ENCODE measurements around the gene LONP2.

LONP2 gene

DNA sequence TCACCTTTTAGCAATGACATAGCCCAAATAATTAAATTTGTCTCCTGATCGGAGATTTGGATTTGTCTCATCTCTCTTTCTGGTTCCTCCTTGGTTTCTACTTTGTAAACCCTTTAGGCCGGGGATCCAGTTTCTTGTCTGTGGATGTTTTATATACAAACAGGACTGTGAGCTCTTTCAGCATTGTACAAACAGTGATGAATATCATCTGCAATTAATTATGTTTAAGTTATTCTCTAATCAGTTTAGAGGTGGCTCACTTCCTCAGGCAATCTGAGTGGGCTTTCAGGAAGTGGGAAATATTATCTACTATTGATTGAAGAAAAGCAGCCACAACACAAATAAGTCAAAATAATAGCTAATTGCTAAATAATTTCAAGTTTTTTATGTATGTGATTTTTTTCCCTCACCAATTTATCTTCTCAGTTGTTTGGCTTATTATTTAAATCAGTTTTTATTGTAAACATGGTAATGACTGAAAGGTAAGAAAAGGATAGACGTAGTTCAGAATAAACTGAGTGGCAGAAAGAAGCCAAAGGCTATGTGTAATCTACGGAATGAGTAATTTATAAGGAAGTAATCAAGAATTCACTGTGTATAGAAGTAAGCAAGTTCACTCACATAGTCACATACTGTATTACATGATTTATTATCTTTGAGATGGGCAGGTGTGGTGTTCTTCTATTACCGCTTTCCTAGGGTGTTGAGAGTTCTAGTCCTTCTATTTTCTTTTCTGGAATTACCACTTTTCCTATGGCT, 6.6 kb downstream of the LONP2 start:
- no peak overlapping the region for H3K9ac ChIP-seq (ENCODE audit: low read length)
- peaks cover 54% of the 10 kb centered on the region for H3K79me2 ChIP-seq (ENCODE audit: low read length)
- no peak for TF ChIP-seq EZH2phosphoT487 (IDR thresholded peaks at IDR 0.05; ENCODE audit: low read depth)
- TF ChIP-seq CTCF (IDR thresholded peaks at IDR 0.05; ENCODE audit: low read depth, low read length) = no peak
- H4K20me1 ChIP-seq (ENCODE audit: insufficient read depth, low read length) = peaks cover 21% of the 10 kb centered on the region
- no peaks in the 10 kb centered on the region for H3K27me3 ChIP-seq (ENCODE audit: low read depth, low read length)
- H3K9me3 ChIP-seq (ENCODE audit: insufficient read depth, low read length) = no peaks in the 10 kb centered on the region
- H3K4me3 ChIP-seq (ENCODE audit: low read length) = no peak overlapping the region
- H3K27ac ChIP-seq (ENCODE audit: low read length) = no peak overlapping the region
- H3K36me3 ChIP-seq (replicated peaks; ENCODE audit: low read depth, low read length) = peaks cover 14% of the 10 kb centered on the region
- H3K4me2 ChIP-seq (ENCODE audit: low read length) = no peak overlapping the region
- H2AFZ ChIP-seq (ENCODE audit: low read depth, low read length) = no peak overlapping the region
- H3K4me1 ChIP-seq (ENCODE audit: low read length) = peaks cover 6% of the 10 kb centered on the region

- TF ChIP-seq CTCF (IDR thresholded peaks at IDR 0.05; ENCODE audit: low read depth, low read length) = no peak
- no peak for TF ChIP-seq EZH2phosphoT487 (IDR thresholded peaks at IDR 0.05; ENCODE audit: low read depth)
- no peak overlapping the region for H2AFZ ChIP-seq (ENCODE audit: low read depth, low read length)
- no peaks in the 10 kb centered on the region for H3K27me3 ChIP-seq (ENCODE audit: low read depth, low read length)
- H3K79me2 ChIP-seq (ENCODE audit: low read length) = peaks cover 41% of the 10 kb centered on the region
- H4K20me1 ChIP-seq (ENCODE audit: insufficient read depth, low read length) = peaks cover 15% of the 10 kb centered on the region
- H3K4me2 ChIP-seq (ENCODE audit: low read length) = no peak overlapping the region
- no peaks in the 10 kb centered on the region for H3K4me1 ChIP-seq (ENCODE audit: low read length)
- H3K27ac ChIP-seq (ENCODE audit: low read length) = no peak overlapping the region
- H3K9me3 ChIP-seq (ENCODE audit: insufficient read depth, low read length) = no peaks in the 10 kb centered on the region
- no peak overlapping the region for H3K4me3 ChIP-seq (ENCODE audit: low read length)
- H3K9ac ChIP-seq (ENCODE audit: low read length) = no peak overlapping the region
- peaks cover 17% of the 10 kb centered on the region for H3K36me3 ChIP-seq (replicated peaks; ENCODE audit: low read depth, low read length)
Measured at GRCh38 chr16:48252013-48252412, 7.9 kb downstream of the LONP2 start.

- no peaks in the 10 kb centered on the region for H3K9me3 ChIP-seq (ENCODE audit: insufficient read depth, low read length)
- H3K4me3 ChIP-seq (ENCODE audit: low read length) = no peak overlapping the region
- TF ChIP-seq EZH2phosphoT487 (IDR thresholded peaks at IDR 0.05; ENCODE audit: low read depth) = no peak
- no peak for TF ChIP-seq CTCF (IDR thresholded peaks at IDR 0.05; ENCODE audit: low read depth, low read length)
- H3K27ac ChIP-seq (ENCODE audit: low read length) = no peak overlapping the region
- peaks cover 3% of the 10 kb centered on the region; the same call in 1 of the 2 replicates for H3K79me2 ChIP-seq (ENCODE audit: low read length)
- no peaks in the 10 kb centered on the region for H3K4me1 ChIP-seq (ENCODE audit: low read length)
- no peak overlapping the region for H3K4me2 ChIP-seq (ENCODE audit: low read length)
- H2AFZ ChIP-seq (ENCODE audit: low read depth, low read length) = no peak overlapping the region
- no peak overlapping the region for H3K9ac ChIP-seq (ENCODE audit: low read length)
- peaks cover 34% of the 10 kb centered on the region for H3K36me3 ChIP-seq (replicated peaks; ENCODE audit: low read depth, low read length)
- no peaks in the 10 kb centered on the region for H3K27me3 ChIP-seq (ENCODE audit: low read depth, low read length)
- no peaks in the 10 kb centered on the region for H4K20me1 ChIP-seq (ENCODE audit: insufficient read depth, low read length)
Measured at GRCh38 chr16:48256579-48257177, 12.6 kb downstream of the LONP2 start.

DNA sequence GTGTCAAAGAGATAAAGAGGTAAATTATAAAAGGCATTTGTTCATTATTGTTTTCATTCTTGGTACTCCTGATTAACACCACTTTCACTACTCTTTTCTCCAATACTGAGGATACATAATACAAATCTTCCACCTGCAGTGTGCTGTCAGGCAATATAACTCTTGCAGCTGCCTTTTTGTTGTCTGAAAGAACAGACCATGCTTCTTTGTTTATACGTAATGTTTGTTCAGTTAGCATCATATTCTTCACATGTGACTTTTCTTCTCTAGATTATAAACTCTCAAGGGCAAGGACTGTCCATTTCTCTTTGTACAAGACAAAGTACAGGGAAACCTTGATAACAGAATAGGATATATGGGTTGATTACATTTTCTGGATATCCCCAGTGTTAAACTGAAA, 17.5 kb downstream of the LONP2 start:
- no peaks in the 10 kb centered on the region for H3K9me3 ChIP-seq (ENCODE audit: insufficient read depth, low read length)
- TF ChIP-seq CTCF (IDR thresholded peaks at IDR 0.05; ENCODE audit: low read depth, low read length) (no peak), EZH2phosphoT487 (IDR thresholded peaks at IDR 0.05; ENCODE audit: low read depth) (no peak)
- no peak overlapping the region for H3K27ac ChIP-seq (ENCODE audit: low read length)
- no peak overlapping the region for H3K4me3 ChIP-seq (ENCODE audit: low read length)
- H3K36me3 ChIP-seq (replicated peaks; ENCODE audit: low read depth, low read length) = peaks cover 39% of the 10 kb centered on the region
- no peak overlapping the region for H2AFZ ChIP-seq (ENCODE audit: low read depth, low read length)
- H3K4me1 ChIP-seq (ENCODE audit: low read length) = no peaks in the 10 kb centered on the region
- no peaks in the 10 kb centered on the region for H3K79me2 ChIP-seq (ENCODE audit: low read length)
- no peaks in the 10 kb centered on the region for H4K20me1 ChIP-seq (ENCODE audit: insufficient read depth, low read length)
- no peak overlapping the region for H3K4me2 ChIP-seq (ENCODE audit: low read length)
- no peaks in the 10 kb centered on the region for H3K27me3 ChIP-seq (ENCODE audit: low read depth, low read length)
- no peak overlapping the region for H3K9ac ChIP-seq (ENCODE audit: low read length)

Measured in OCI-LY3 (cell line).